ENCODE results near the gene RAD21L1. TPM values are rescaled to one million over a fixed set of nuclear protein-coding genes. Genes with fewer than 3 reads are reported as not detected.

RAD21L1 gene
- total RNA-seq, 1 donor from 2014 or later = not detected

GRCh38 chr20:1265916-1266166 is 40.0 kb downstream of the RAD21L1 start:
- Histone ChIP-seq H3K4me1 (ENCODE audit: control insufficient read depth in 3 of 3, insufficient read depth in 3 of 3, low read length in 3 of 3) (peaks cover 0 to 12% (median 8%) of the 10 kb centered on the region in 3 donors), H3K36me3 (ENCODE audit: control insufficient read depth in 3 of 3, insufficient read depth in 3 of 3, low read length in 3 of 3) (no peaks in the 10 kb centered on the region), H3K27me3 (ENCODE audit: control insufficient read depth in 3 of 3, insufficient read depth in 3 of 3, low read length in 3 of 3) (no peaks in the 10 kb centered on the region), H3K4me3 (ENCODE audit: low read length in 3 of 3) (peak overlapping the region; percentile 73 to 77 (median 75)), H3K27ac (ENCODE audit: low read depth, low read length) (no peak overlapping the region), H3K9me3 (ENCODE audit: control insufficient read depth in 3 of 3, low read length in 3 of 3) (no peaks in the 10 kb centered on the region), H3K9ac (ENCODE audit: low read depth in 1 of 3, low read length in 3 of 3) (peak overlapping the region; percentile 62 to 77 (median 64))

GRCh38 chr20:1266167-1266973 is 40.5 kb downstream of the RAD21L1 start, which contains the start of gene SNPH:
TSS of gene SNPH (plus strand) at chr20:1266294. CDS start at chr20:1296240, 29,946 bp downstream.
- Histone ChIP-seq H3K27ac (ENCODE audit: low read depth, low read length) (no peak within 1 kb of the TSS), H3K9ac (ENCODE audit: low read depth in 1 of 3, low read length in 3 of 3) (peak within 1 kb of the TSS; percentile 62 to 77 (median 64)), H3K4me3 (ENCODE audit: low read length in 3 of 3) (peak within 1 kb of the TSS; percentile 73 to 77 (median 75)), H3K36me3 (ENCODE audit: control insufficient read depth in 3 of 3, insufficient read depth in 3 of 3, low read length in 3 of 3) (no peaks in the 10 kb centered on the region), H3K4me1 (ENCODE audit: control insufficient read depth in 3 of 3, insufficient read depth in 3 of 3, low read length in 3 of 3) (peaks cover 0 to 12% (median 8%) of the 10 kb centered on the region in 3 donors), H3K9me3 (ENCODE audit: control insufficient read depth in 3 of 3, low read length in 3 of 3) (no peaks in the 10 kb centered on the region), H3K27me3 (ENCODE audit: control insufficient read depth in 3 of 3, insufficient read depth in 3 of 3, low read length in 3 of 3) (no peaks in the 10 kb centered on the region)

- H3K9ac ChIP-seq (ENCODE audit: low read depth in 1 of 3, low read length in 3 of 3) = no peak overlapping the region
- no peaks in the 10 kb centered on the region for H3K36me3 ChIP-seq (ENCODE audit: control insufficient read depth in 3 of 3, insufficient read depth in 3 of 3, low read length in 3 of 3)
- H3K27ac ChIP-seq (ENCODE audit: low read depth, low read length) = no peak overlapping the region
- no peaks in the 10 kb centered on the region for H3K27me3 ChIP-seq (ENCODE audit: control insufficient read depth in 3 of 3, insufficient read depth in 3 of 3, low read length in 3 of 3)
- peak overlapping the region in 1 of 3 donors; percentile 77 for H3K4me3 ChIP-seq (ENCODE audit: low read length in 3 of 3)
- no peaks in the 10 kb centered on the region for H3K9me3 ChIP-seq (ENCODE audit: control insufficient read depth in 3 of 3, low read length in 3 of 3)
- H3K4me1 ChIP-seq (ENCODE audit: control insufficient read depth in 3 of 3, insufficient read depth in 3 of 3, low read length in 3 of 3) = peaks cover 0 to 12% (median 8%) of the 10 kb centered on the region in 3 donors
Observed at GRCh38 chr20:1267161-1267560, 41.3 kb downstream of the RAD21L1 start.

GRCh38 chr20:1267809-1268374 is 42.0 kb downstream of the RAD21L1 start:
- Histone ChIP-seq H3K4me1 (ENCODE audit: control insufficient read depth in 3 of 3, insufficient read depth in 3 of 3, low read length in 3 of 3) (peaks cover 0 to 12% (median 8%) of the 10 kb centered on the region in 3 donors), H3K27ac (ENCODE audit: low read depth, low read length) (no peak overlapping the region), H3K9me3 (ENCODE audit: control insufficient read depth in 3 of 3, low read length in 3 of 3) (no peaks in the 10 kb centered on the region), H3K4me3 (ENCODE audit: low read length in 3 of 3) (no peak overlapping the region), H3K9ac (ENCODE audit: low read depth in 1 of 3, low read length in 3 of 3) (no peak overlapping the region), H3K36me3 (ENCODE audit: control insufficient read depth in 3 of 3, insufficient read depth in 3 of 3, low read length in 3 of 3) (no peaks in the 10 kb centered on the region), H3K27me3 (ENCODE audit: control insufficient read depth in 3 of 3, insufficient read depth in 3 of 3, low read length in 3 of 3) (no peaks in the 10 kb centered on the region)

GRCh38 chr20:1269235-1269634 is 43.4 kb downstream of the RAD21L1 start:
- no peak overlapping the region for H3K4me3 ChIP-seq (ENCODE audit: low read length in 3 of 3)
- H3K4me1 ChIP-seq (ENCODE audit: control insufficient read depth in 3 of 3, insufficient read depth in 3 of 3, low read length in 3 of 3) = peaks cover 0 to 12% (median 8%) of the 10 kb centered on the region in 3 donors
- H3K9ac ChIP-seq (ENCODE audit: low read depth in 1 of 3, low read length in 3 of 3) = no peak overlapping the region
- no peaks in the 10 kb centered on the region for H3K36me3 ChIP-seq (ENCODE audit: control insufficient read depth in 3 of 3, insufficient read depth in 3 of 3, low read length in 3 of 3)
- no peaks in the 10 kb centered on the region for H3K9me3 ChIP-seq (ENCODE audit: control insufficient read depth in 3 of 3, low read length in 3 of 3)
- no peak overlapping the region for H3K27ac ChIP-seq (ENCODE audit: low read depth, low read length)
- H3K27me3 ChIP-seq (ENCODE audit: control insufficient read depth in 3 of 3, insufficient read depth in 3 of 3, low read length in 3 of 3) = no peaks in the 10 kb centered on the region

GRCh38 chr20:1269850-1270249 is 44.0 kb downstream of the RAD21L1 start:
- H3K9me3 ChIP-seq (ENCODE audit: control insufficient read depth in 3 of 3, low read length in 3 of 3) = no peaks in the 10 kb centered on the region
- peaks cover 0 to 15% (median 8%) of the 10 kb centered on the region in 3 donors for H3K4me1 ChIP-seq (ENCODE audit: control insufficient read depth in 3 of 3, insufficient read depth in 3 of 3, low read length in 3 of 3)
- H3K9ac ChIP-seq (ENCODE audit: low read depth in 1 of 3, low read length in 3 of 3) = no peak overlapping the region
- H3K27ac ChIP-seq (ENCODE audit: low read depth, low read length) = no peak overlapping the region
- no peaks in the 10 kb centered on the region for H3K36me3 ChIP-seq (ENCODE audit: control insufficient read depth in 3 of 3, insufficient read depth in 3 of 3, low read length in 3 of 3)
- H3K27me3 ChIP-seq (ENCODE audit: control insufficient read depth in 3 of 3, insufficient read depth in 3 of 3, low read length in 3 of 3) = no peaks in the 10 kb centered on the region
- no peak overlapping the region for H3K4me3 ChIP-seq (ENCODE audit: low read length in 3 of 3)

GRCh38 chr20:1272368-1273100 is 46.7 kb downstream of the RAD21L1 start:
- Histone ChIP-seq H3K36me3 (ENCODE audit: control insufficient read depth in 3 of 3, insufficient read depth in 3 of 3, low read length in 3 of 3) (no peaks in the 10 kb centered on the region), H3K9me3 (ENCODE audit: control insufficient read depth in 3 of 3, low read length in 3 of 3) (no peaks in the 10 kb centered on the region), H3K27ac (ENCODE audit: low read depth, low read length) (no peak overlapping the region), H3K4me1 (ENCODE audit: control insufficient read depth in 3 of 3, insufficient read depth in 3 of 3, low read length in 3 of 3) (peaks cover 0 to 5% (median 0%) of the 10 kb centered on the region in 3 donors), H3K9ac (ENCODE audit: low read depth in 1 of 3, low read length in 3 of 3) (no peak overlapping the region), H3K4me3 (ENCODE audit: low read length in 3 of 3) (no peak overlapping the region), H3K27me3 (ENCODE audit: control insufficient read depth in 3 of 3, insufficient read depth in 3 of 3, low read length in 3 of 3) (no peaks in the 10 kb centered on the region)

- Histone ChIP-seq H3K27ac (ENCODE audit: low read depth, low read length) (no peak overlapping the region), H3K9me3 (ENCODE audit: control insufficient read depth in 3 of 3, low read length in 3 of 3) (no peaks in the 10 kb centered on the region), H3K9ac (ENCODE audit: low read depth in 1 of 3, low read length in 3 of 3) (no peak overlapping the region), H3K27me3 (ENCODE audit: control insufficient read depth in 3 of 3, insufficient read depth in 3 of 3, low read length in 3 of 3) (no peaks in the 10 kb centered on the region), H3K36me3 (ENCODE audit: control insufficient read depth in 3 of 3, insufficient read depth in 3 of 3, low read length in 3 of 3) (no peaks in the 10 kb centered on the region), H3K4me3 (ENCODE audit: low read length in 3 of 3) (no peak overlapping the region), H3K4me1 (ENCODE audit: control insufficient read depth in 3 of 3, insufficient read depth in 3 of 3, low read length in 3 of 3) (peaks cover 0 to 8% (median 0%) of the 10 kb centered on the region in 3 donors)
Observed at GRCh38 chr20:1273366-1273765, 47.5 kb downstream of the RAD21L1 start.

- Histone ChIP-seq H3K4me3 (ENCODE audit: low read length in 3 of 3) (no peak overlapping the region), H3K27ac (ENCODE audit: low read depth, low read length) (no peak overlapping the region), H3K36me3 (ENCODE audit: control insufficient read depth in 3 of 3, insufficient read depth in 3 of 3, low read length in 3 of 3) (no peaks in the 10 kb centered on the region)
Observed at GRCh38 chr20:1274485-1275311, 48.9 kb downstream of the RAD21L1 start.

More at GRCh38 chr20:1274485-1275311, 48.9 kb downstream of the RAD21L1 start:
- no peaks in the 10 kb centered on the region for H3K27me3 ChIP-seq (ENCODE audit: control insufficient read depth in 3 of 3, insufficient read depth in 3 of 3, low read length in 3 of 3)
- peaks cover 0 to 10% (median under 1%) of the 10 kb centered on the region in 3 donors for H3K4me1 ChIP-seq (ENCODE audit: control insufficient read depth in 3 of 3, insufficient read depth in 3 of 3, low read length in 3 of 3)
- no peak overlapping the region for H3K9ac ChIP-seq (ENCODE audit: low read depth in 1 of 3, low read length in 3 of 3)
- H3K9me3 ChIP-seq (ENCODE audit: control insufficient read depth in 3 of 3, low read length in 3 of 3) = no peaks in the 10 kb centered on the region
